ENCODE measurements around the gene AKT3.

Gene AKT3

DNA sequence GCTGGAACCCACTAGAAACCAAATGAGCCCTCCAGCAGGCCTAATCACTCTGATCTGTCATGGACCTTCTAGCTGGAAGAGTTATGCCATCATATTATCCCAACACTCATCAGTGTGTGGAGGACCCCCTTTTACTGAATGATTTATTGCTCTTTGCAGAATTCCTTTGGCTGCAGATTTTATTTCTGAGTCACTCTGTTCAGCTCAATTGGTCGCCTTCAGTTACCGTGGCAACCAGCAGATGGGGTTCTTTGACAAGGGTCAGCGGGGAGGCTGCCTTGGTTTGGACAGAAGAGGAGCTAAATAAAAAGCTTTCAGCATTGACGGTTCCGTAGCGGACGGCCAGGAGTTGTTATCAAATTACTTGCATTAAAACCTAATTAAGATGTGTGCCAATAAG is 374.1 kb downstream of the AKT3 start:
- DNase-seq (ENCODE audit: insufficient read length, low spot score) (peak; percentile 76), FAIRE-seq (peak; percentile 81)

DNA sequence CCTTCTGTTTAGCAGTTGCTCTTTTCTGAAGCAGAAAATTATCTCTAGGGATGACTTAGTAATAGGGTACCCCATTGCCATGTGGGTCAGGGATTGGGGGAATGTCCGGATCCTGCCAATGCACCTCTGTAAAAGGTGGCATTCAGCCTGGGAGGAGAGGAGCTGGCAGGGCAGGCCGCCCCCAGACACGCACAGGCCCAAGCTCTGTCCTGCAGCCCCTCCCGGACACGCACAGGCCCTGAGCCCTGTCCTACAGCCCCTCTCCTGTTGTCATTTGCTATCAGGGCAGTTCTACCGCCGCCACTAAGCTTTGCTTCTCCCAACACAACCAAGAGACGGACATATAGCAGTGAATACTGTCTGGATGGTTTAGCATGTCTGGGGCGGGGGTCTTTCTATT is 375.1 kb downstream of the AKT3 start:
- DNase-seq (ENCODE audit: insufficient read length, low spot score) (no peak), FAIRE-seq (no peak)

GRCh38 chr1:243474136-243474881 is 375.7 kb downstream of the AKT3 start:
- DNase-seq (ENCODE audit: insufficient read length, low spot score) (no peak), FAIRE-seq (no peak)

GRCh38 chr1:243473227-243474135 is 376.6 kb downstream of the AKT3 start:
- DNase-seq (ENCODE audit: insufficient read length, low spot score) (no peak), FAIRE-seq (no peak)

DNA sequence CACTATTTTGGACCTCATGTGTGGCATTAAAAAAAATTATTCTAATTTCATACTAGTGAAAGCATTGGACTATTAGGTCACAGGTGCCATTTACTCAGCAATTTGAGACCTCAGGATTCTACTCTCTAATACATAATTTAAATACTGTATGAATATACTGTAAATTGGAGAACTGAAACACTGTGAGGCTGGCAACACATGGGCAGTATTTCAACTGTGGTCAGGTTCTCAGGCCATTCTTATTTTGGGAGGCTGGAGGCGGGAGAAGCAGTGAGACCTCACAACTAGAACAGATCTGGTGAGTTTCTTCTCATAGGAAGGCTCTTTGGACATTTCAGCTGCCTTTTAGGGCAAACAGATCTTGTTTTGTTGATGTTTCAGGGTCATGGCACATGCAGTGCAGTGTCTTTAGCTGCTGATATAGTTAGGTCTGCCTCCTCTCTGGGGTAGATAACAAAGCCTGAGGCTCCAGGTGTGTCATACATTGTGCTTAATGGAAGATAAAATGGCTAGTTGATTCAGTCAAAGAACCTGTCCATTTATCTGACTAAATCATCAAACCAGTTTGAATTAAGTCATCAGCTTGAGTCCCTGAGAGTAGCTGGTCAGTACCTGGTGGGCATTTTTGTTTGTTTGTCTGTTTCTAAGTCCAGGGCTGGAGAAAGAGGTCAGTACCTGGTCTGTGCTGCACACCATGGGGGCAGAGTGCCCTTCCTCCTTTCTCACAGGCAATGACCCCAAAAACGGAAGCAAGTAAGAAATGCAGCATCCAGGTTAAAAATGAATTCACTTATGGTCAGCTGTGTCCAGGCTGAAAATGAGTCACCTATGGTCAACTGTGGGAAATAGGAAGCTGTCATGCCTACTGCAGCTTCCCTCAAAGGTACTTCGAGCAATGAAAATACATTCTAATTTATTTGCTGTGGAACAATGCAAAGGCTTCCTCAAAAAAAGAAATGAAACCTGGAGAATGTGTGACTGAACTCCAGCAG is 378.0 kb downstream of the AKT3 start:
- FAIRE-seq: no peak
- no peak for DNase-seq (ENCODE audit: insufficient read length, low spot score)

GRCh38 chr1:243471026-243471685 is 378.9 kb downstream of the AKT3 start:
- DNase-seq (ENCODE audit: insufficient read length, low spot score) (no peak), FAIRE-seq (no peak)

DNA sequence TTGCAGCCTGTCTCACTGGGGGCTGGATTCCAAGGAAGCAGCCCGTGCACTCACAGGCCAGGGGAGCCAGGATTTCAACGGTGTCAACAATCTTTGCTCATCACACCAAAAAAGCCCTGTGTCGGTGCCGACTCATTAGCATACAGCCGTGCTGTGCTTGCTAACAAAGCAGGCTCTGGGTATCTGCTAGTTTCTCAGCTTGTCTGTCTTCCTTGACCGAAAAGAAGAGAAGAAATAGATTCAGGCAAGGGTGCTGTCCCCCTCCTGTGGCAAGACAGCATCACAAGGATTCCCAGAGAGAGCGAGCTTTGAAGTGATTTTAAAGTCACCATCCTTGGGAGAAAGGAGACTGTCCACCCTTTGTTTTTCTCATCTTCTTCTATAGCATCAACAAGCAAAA is 379.5 kb downstream of the AKT3 start:
- DNase-seq (ENCODE audit: insufficient read length, low spot score) (no peak), FAIRE-seq (no peak)

- FAIRE-seq (no peak), DNase-seq (ENCODE audit: insufficient read length, low spot score) (no peak)
These were observed 380.5 kb downstream of the AKT3 start for GRCh38 chr1:243469497-243469896.

DNA sequence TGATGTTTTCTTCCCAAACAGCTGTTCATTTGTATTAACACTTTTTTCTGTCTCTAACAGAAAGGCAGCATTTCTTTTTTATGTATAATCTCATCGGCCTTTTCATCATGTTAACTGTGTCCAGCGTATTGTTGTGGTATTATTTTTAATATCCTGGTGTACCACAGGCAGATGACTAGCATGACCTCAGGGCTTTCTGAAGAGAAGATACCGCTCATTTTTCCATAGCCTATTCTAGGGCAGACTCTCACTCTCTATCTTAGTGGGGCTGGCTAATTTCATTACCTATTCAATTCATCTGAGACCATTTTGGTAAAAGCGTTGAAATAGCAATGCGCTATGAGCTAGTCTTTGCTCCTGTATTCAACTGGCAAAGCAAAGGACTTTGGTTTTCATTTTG is 384.3 kb downstream of the AKT3 start:
- no peak for FAIRE-seq
- no peak for DNase-seq (ENCODE audit: insufficient read length, low spot score)

GRCh38 chr1:243465081-243465480 is 385.0 kb downstream of the AKT3 start:
- FAIRE-seq (no peak), DNase-seq (ENCODE audit: insufficient read length, low spot score) (no peak)

DNA sequence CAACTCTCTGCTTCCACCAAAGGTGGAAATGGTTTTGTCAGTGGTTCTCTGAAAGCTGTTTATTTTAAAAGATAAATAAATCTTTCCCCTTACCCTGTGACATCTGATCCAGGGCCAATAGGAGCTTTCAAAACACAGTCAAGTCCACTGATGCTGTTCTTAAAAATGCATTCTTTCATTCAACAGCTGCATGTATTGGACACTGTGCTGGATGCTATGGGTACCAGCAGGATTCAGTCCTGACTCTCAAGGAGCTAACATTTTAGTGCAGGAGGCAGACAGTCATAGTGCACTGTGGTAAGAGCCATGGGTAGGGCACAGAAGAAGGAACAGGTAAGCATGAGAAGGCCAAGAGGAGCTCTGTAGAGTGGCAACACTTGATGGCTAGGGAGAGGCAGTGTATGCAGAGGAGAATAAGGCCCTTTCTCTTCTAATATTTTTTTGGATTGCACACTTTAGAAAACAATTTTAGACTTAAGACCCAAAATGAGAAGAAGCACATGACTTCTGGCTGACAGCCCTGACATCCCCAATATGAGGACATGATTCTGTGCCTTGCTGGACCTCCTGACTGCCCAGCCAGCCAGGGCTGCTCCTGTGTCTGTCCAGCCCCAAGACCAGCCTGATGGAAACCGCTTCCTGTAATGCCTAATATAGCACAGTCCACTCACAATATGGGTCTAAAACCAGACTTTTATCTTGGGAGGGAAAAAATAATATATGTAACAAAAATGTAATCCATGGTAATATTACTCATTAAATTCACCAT is 386.9 kb downstream of the AKT3 start:
- no peak for DNase-seq (ENCODE audit: insufficient read length, low spot score)
- no peak for FAIRE-seq

GRCh38 chr1:243461700-243462099 is 388.3 kb downstream of the AKT3 start:
- FAIRE-seq (no peak), DNase-seq (ENCODE audit: insufficient read length, low spot score) (no peak)

DNA sequence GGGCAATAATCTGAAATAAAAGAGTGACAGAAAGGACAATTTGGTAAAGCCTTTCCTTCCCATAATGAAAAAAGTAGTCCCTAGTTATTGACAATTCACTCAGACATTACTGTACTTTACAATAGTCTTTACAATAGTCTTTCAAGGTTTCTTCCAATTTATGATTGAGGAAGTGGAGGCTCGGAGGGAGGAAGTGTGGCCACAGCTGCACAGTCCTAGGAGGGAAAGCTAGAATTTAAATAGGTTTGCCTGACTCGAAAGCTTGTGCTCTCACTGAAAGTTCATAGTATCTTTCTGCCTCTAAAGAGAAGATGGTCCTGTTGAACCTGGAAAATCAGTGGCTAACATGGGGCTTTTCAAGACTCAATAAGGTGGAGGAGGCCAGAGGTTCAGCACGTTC is 391.0 kb downstream of the AKT3 start:
- no peak for FAIRE-seq
- DNase-seq (ENCODE audit: insufficient read length, low spot score): no peak

DNA sequence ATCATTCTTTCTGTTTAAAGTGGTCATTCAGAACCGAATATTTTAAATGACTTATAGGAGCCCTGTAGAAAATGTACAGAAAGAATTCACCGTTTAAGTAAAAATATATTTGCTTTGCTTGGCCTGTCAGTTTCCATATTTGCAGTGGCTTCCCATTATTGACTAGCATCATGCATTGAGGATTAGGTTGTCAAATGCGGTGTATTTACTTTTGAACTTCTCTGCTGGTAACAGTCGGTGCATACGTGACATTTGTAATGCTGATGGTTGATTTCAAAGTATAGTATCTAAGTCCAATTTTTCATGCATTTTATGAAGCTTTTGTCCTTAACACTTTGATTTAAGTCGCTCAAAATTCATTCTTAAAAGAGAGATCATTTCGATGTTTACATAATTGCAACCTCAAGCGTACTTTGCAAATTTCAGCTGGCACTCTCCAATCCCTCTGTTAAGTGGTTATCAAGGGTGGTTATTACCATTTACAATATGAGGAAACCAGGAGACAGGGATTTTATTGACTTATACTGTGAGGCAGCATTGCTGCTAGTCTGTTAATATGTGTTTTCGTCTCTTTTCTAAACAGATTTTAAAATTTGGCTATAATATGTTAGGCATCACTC is 392.6 kb downstream of the AKT3 start:
- FAIRE-seq (no peak), DNase-seq (ENCODE audit: insufficient read length, low spot score) (no peak)

DNA sequence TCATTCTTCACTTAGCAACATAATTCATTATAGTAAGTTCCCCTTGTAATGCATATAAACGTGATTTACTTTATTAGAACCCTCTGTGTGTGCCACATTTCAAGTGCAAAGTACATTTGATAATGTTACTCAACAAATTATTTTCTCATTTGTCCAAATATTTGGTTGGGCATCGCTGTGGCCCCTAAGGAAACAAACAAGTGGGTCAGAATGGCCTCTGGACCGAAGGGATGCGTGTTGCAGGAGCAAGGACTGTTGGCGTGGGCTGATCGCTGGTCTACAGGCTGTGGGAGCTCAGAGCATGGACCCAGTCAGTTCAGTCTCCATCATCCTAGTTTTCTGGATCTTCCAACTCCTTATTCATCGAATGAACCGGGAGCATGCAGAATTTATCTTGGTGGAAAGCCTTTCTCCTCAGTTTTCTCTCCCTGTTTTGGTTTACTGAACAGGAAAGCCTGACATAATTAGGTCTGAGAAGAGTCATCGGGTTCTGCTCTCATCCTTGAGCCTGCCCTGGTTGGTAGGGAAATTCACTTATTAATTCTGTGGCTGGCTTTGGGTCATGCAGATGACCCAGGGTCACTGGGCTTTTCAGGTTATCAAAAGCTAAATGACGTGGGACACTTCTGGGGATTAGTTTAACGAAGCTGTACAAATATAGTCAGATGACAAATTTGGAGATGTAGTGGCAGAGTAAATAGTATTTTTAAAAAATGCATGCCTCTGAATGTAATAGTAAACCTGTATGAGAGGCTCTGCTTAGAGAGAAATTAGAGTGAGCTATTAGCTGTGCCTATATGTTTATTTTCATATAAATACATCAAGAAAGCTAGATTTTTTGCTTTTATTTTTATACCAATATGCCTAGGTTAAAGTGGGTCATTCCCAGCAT is 394.0 kb downstream of the AKT3 start:
- no peak for DNase-seq (ENCODE audit: insufficient read length, low spot score)
- no peak for FAIRE-seq

DNA sequence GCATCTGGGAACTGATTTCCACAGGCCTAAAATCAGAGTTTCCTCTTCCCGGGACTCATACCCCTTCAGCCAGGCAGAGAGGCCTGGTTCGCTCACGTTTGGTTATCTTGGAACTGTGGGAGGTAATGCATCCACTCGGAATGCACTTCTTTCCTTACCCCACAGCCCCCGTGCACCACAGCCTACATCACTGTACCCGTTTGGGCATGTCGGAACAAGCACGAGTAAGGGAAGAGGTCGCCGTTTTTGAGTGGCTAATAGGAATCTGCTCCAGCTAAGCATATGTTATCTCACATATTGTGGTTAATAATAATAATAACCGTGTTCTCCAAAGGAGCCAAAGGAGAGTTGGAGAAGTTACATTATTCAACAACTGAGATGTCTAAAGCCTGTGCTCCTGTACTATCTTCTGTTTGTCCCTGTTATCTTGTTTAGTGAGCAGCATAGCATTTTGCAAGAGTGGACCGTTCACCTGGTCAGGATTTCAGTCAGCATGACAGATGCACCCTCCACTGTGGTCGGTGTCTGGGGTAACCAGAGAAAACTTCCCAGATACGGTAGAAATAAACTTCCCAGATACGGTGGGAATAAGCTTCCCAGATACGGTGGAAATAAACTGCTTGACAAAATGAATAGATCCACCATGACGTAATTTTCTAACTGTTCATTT is 395.6 kb downstream of the AKT3 start:
- FAIRE-seq: no peak

GRCh38 chr1:243452092-243452491 is 398.0 kb downstream of the AKT3 start:
- FAIRE-seq (no peak), DNase-seq (ENCODE audit: insufficient read length, low spot score) (no peak)

More for the DNA sequence above, 395.6 kb downstream of the AKT3 start:
- DNase-seq (ENCODE audit: insufficient read length, low spot score): no peak

GRCh38 chr1:243449373-243449772 is 400.7 kb downstream of the AKT3 start:
- FAIRE-seq (no peak), DNase-seq (ENCODE audit: insufficient read length, low spot score) (no peak)

All from HTR-8/SVneo (cell line).